ENCODE data around the gene APBA1. TPM values are rescaled to one million over a fixed set of nuclear protein-coding genes. Genes with fewer than 3 reads are reported as not detected.

The APBA1 gene
- total RNA-seq, 1 experiment from 2014 or later: 0.05 TPM

DNA sequence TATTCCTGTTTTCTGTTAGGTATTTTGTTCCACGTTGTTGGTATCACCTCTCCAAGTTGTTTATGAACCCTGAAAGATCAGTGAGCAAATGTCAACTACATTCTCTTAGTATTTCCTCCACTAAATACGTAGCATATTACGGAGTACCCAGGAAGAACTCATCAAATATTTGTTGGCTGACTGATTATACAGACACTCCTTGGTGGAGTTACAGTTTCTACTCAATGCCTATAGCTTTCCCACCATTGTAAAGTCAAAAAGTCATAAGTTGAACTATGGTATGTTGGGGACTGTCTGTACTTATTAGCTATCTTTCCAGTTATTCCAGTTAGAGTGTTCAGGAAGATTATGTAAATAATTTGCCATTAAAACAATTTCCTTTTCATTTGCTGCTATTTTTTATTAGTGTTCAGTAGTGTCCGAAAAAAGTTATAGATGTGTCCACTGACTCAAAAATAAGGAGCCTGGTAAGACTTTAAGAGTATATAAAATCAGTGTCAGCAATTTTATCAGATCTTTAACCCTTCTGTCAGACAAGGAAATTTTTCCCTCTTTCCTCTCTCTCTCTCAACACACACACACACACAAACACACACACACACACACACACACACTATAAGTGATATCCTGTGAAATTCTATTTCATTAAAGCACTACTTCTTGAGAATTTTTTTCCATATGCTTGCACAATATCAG, 6.8 kb upstream of the APBA1 start:
- DNase-seq (ENCODE audit: low read depth, low spot score) (no peak), ATAC-seq (no peak)
- Histone ChIP-seq H3K4me3 (ENCODE audit: low read depth in 2 of 2, low read length in 2 of 2) (no peak overlapping the region), H3K27ac (ENCODE audit: low read length) (no peak overlapping the region), H3K9me3 (ENCODE audit: control insufficient read depth, insufficient read depth, low read depth, low read length) (no peaks in the 10 kb centered on the region), H3K27me3 (ENCODE audit: control insufficient read depth, insufficient read depth, low read length) (no peaks in the 10 kb centered on the region), H3K4me1 (ENCODE audit: control insufficient read depth, insufficient read depth, low read length) (no peaks in the 10 kb centered on the region), H3K36me3 (ENCODE audit: control insufficient read depth, insufficient read depth, low read length) (no peaks in the 10 kb centered on the region)
- ChIA-PET POLR2A (no interaction called here), CTCF (no interaction called here)
- no peak for TF ChIP-seq POLR2AphosphoS5 (IDR thresholded peaks at IDR 0.05; ENCODE audit: low read depth, low read length)
- no TSS peak for BruUV-seq (replicated peaks)
- in situ Hi-C loops (cut with HindIII; ENCODE audit: low pct_unique_long_range_greater_than_20kb, low sequenced_read_pairs) (no loop called here), intact Hi-C loops (cut with micrococcal nuclease; ENCODE audit: unreplicated experiment) (no loop called here)

DNA sequence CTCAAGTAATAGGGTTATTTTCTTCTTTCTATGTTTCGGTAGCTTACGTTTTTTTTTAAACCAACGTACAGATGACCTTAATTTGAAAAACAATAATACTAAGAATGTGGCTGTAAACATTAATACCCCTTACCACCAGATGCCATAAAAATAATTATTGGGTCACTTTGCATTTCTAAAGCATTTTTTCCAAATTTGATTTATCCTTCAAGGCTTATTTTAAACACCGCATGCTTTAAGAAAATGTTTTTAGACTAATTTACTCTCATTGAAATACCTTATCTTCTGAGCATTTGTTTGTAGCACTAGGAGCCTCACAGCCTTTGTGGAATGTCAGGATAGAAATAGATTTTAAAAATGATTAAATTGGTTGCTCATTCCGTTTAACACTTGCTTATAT, 5.8 kb upstream of the APBA1 start:
- H3K4me3 ChIP-seq (ENCODE audit: low read depth in 2 of 2, low read length in 2 of 2): no peak overlapping the region
- DNase-seq (ENCODE audit: low read depth, low spot score) (no peak), ATAC-seq (no peak)
- H3K27me3 ChIP-seq (ENCODE audit: control insufficient read depth, insufficient read depth, low read length): no peaks in the 10 kb centered on the region
- no peaks in the 10 kb centered on the region for H3K36me3 ChIP-seq (ENCODE audit: control insufficient read depth, insufficient read depth, low read length)
- CTCF ChIA-PET: no interaction called here
- intact Hi-C loops (cut with micrococcal nuclease; ENCODE audit: unreplicated experiment) (no loop called here), in situ Hi-C loops (cut with HindIII; ENCODE audit: low pct_unique_long_range_greater_than_20kb, low sequenced_read_pairs) (no loop called here)
- H3K4me1 ChIP-seq (ENCODE audit: control insufficient read depth, insufficient read depth, low read length): no peaks in the 10 kb centered on the region
- no peak overlapping the region for H3K27ac ChIP-seq (ENCODE audit: low read length)
- POLR2A ChIA-PET: no interaction called here
- H3K9me3 ChIP-seq (ENCODE audit: control insufficient read depth, insufficient read depth, low read depth, low read length): no peaks in the 10 kb centered on the region
- no TSS peak for BruUV-seq (replicated peaks)
- TF ChIP-seq TCF7L2 (IDR thresholded peaks at IDR 0.05; ENCODE audit: low read depth, low read length) (no peak), SIN3A (IDR thresholded peaks at IDR 0.05; ENCODE audit: borderline replicate concordance, insufficient read depth, low read depth, low read length) (no peak), POLR2AphosphoS5 (IDR thresholded peaks at IDR 0.05; ENCODE audit: low read depth, low read length) (no peak)
- TF ChIP-seq, protein P1, sequence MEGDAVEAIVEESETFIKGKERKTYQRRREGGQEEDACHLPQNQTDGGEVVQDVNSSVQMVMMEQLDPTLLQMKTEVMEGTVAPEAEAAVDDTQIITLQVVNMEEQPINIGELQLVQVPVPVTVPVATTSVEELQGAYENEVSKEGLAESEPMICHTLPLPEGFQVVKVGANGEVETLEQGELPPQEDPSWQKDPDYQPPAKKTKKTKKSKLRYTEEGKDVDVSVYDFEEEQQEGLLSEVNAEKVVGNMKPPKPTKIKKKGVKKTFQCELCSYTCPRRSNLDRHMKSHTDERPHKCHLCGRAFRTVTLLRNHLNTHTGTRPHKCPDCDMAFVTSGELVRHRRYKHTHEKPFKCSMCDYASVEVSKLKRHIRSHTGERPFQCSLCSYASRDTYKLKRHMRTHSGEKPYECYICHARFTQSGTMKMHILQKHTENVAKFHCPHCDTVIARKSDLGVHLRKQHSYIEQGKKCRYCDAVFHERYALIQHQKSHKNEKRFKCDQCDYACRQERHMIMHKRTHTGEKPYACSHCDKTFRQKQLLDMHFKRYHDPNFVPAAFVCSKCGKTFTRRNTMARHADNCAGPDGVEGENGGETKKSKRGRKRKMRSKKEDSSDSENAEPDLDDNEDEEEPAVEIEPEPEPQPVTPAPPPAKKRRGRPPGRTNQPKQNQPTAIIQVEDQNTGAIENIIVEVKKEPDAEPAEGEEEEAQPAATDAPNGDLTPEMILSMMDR (IDR thresholded peaks at IDR 0.05): no peak
- TF ChIP-seq, protein P2, sequence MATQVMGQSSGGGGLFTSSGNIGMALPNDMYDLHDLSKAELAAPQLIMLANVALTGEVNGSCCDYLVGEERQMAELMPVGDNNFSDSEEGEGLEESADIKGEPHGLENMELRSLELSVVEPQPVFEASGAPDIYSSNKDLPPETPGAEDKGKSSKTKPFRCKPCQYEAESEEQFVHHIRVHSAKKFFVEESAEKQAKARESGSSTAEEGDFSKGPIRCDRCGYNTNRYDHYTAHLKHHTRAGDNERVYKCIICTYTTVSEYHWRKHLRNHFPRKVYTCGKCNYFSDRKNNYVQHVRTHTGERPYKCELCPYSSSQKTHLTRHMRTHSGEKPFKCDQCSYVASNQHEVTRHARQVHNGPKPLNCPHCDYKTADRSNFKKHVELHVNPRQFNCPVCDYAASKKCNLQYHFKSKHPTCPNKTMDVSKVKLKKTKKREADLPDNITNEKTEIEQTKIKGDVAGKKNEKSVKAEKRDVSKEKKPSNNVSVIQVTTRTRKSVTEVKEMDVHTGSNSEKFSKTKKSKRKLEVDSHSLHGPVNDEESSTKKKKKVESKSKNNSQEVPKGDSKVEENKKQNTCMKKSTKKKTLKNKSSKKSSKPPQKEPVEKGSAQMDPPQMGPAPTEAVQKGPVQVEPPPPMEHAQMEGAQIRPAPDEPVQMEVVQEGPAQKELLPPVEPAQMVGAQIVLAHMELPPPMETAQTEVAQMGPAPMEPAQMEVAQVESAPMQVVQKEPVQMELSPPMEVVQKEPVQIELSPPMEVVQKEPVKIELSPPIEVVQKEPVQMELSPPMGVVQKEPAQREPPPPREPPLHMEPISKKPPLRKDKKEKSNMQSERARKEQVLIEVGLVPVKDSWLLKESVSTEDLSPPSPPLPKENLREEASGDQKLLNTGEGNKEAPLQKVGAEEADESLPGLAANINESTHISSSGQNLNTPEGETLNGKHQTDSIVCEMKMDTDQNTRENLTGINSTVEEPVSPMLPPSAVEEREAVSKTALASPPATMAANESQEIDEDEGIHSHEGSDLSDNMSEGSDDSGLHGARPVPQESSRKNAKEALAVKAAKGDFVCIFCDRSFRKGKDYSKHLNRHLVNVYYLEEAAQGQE (IDR thresholded peaks at IDR 0.05; ENCODE audit: insufficient read depth in 1 of 2, low read depth in 2 of 2, low read length in 1 of 2): no peak

DNA sequence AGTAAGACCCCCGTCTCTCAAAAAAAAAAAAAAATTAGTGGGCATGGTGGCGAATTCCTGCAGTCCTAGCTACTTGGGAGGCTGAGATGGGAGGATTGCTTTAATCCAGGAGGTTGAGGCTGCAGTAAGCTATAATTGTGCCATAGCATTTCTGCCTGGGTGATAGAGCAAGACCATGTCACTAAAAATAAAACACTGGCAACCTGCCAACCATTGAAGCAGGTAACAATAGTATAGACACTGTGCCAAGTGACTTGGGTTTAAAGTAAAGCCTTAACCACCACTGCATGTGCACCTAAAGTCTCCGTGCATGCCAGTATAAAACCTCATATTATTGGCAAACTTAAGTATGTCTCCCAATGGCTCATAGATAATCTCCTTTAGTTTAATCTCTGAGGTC, 3.4 kb upstream of the APBA1 start:
- peaks cover 3% of the 10 kb centered on the region; the same call in 1 of the 2 replicates for H3K27me3 ChIP-seq (ENCODE audit: control insufficient read depth, insufficient read depth, low read length)
- in situ Hi-C loops (cut with HindIII; ENCODE audit: low pct_unique_long_range_greater_than_20kb, low sequenced_read_pairs) (no loop called here), intact Hi-C loops (cut with micrococcal nuclease; ENCODE audit: unreplicated experiment) (no loop called here)
- ChIA-PET CTCF (no interaction called here), POLR2A (no interaction called here)
- H3K36me3 ChIP-seq (ENCODE audit: control insufficient read depth, insufficient read depth, low read length): no peaks in the 10 kb centered on the region
- no peak overlapping the region for H3K4me3 ChIP-seq (ENCODE audit: low read depth in 2 of 2, low read length in 2 of 2)
- no peak overlapping the region for H3K27ac ChIP-seq (ENCODE audit: low read length)
- TF ChIP-seq, protein P2 (IDR thresholded peaks at IDR 0.05; ENCODE audit: insufficient read depth in 1 of 2, low read depth in 2 of 2, low read length in 1 of 2): no peak
- TF ChIP-seq POLR2AphosphoS5 (IDR thresholded peaks at IDR 0.05; ENCODE audit: low read depth, low read length) (no peak), SIN3A (IDR thresholded peaks at IDR 0.05; ENCODE audit: borderline replicate concordance, insufficient read depth, low read depth, low read length) (no peak), TCF7L2 (IDR thresholded peaks at IDR 0.05; ENCODE audit: low read depth, low read length) (no peak)
- TF ChIP-seq, protein P1 (IDR thresholded peaks at IDR 0.05): no peak
- ATAC-seq: no peak
- DNase-seq (ENCODE audit: low read depth, low spot score): no peak
- H3K4me1 ChIP-seq (ENCODE audit: control insufficient read depth, insufficient read depth, low read length): no peaks in the 10 kb centered on the region
- H3K9me3 ChIP-seq (ENCODE audit: control insufficient read depth, insufficient read depth, low read depth, low read length): no peaks in the 10 kb centered on the region
- no TSS peak for BruUV-seq (replicated peaks)
